ENCODE results near the gene SGPP2. TPM values are rescaled to one million over a fixed set of nuclear protein-coding genes. Genes with fewer than 3 reads are reported as not detected.
"Not testable (repeated sequence)": the region's sequence is repeated elsewhere in the genome, so short reads cannot be mapped to it uniquely, and the experiment has no call there.

The SGPP2 gene, protein sequence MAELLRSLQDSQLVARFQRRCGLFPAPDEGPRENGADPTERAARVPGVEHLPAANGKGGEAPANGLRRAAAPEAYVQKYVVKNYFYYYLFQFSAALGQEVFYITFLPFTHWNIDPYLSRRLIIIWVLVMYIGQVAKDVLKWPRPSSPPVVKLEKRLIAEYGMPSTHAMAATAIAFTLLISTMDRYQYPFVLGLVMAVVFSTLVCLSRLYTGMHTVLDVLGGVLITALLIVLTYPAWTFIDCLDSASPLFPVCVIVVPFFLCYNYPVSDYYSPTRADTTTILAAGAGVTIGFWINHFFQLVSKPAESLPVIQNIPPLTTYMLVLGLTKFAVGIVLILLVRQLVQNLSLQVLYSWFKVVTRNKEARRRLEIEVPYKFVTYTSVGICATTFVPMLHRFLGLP
- total RNA-seq: not detected
- long read RNA-seq: 0 reads

DNA sequence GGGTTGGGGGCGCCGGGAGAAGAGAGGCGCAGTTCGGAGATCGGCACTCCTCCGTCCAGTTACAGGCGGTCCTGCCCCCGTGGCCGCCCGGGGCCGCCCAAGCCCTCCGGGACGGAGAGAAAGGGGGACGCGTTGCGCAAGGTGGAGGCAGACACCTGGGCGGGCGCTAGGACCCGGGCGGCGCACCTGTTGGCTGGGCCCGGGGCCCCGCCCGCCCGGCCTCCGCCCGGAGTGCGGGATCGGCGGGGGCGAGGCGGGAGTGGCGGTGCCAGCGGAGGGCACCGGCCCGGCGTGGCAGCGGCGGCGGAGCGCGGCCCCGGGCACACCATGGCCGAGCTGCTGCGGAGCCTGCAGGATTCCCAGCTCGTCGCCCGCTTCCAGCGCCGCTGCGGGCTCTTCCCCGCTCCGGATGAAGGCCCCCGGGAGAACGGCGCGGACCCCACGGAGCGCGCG, at the start of gene SGPP2:
SGPP2 (plus strand) TSS at position 268 of the 453 bp plus-strand sequence; CDS start at position 328, 60 bp downstream.
- DNase-seq (ENCODE audit: low spot score): no peak

DNA sequence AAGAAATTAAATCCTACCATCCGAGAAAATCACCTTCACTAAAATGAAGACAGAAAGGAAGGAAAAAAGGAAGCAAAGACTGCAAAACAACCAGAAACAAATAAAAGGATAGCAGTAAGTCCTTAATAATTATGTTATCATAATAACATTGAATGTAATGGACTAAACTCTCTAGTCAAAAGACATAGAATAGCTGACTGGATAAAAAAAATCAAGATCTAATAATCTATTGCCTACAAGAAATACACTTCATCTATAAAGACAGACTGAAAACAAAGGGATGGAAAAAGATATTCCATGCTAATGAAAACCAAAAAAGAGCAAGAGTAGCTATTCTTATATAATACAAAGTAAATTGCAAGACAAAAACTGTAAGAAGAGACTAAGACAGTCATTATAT, 48.5 kb upstream of the SGPP2 start:
- no peak for DNase-seq (ENCODE audit: low spot score)

DNA sequence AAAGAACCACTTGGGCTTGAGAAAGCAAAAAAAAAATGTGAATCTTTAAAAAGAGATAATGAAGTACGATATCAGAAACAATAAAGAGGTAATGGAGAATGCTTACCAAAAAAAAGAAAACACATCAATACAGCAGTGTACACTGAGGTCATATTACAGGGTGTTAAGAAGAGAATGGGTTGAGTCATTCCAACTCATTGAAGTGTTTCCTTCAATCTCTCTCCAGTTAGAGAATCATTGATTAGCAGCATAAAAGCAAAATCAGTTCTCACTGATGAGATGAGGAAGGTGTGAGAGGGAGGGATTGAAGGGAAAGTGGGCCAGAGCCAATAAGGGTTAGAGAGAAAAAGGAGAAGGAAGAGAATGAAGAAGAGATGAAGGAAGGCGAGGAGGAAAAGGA, 43.9 kb upstream of the SGPP2 start:
- DNase-seq (ENCODE audit: low spot score): no peak

DNA sequence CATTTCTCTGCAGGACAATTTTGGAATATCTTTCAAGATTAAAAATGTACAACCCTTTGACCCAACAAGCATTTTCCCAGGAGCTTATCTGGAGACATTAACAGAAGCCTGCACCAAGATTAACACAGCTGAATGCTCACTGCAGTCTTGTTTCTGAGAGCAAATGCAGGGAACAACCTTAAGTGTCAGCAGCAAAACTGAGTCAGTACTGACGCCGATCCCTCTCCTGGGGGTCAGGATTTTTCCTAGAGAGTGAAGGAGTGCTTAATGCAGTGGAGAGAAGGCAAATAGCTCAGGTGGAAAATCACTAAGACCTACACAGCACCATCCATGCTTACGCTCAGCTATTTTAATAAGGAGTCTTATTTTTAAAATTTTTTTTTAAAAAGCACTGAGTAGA, 42.8 kb upstream of the SGPP2 start:
- DNase-seq (ENCODE audit: low spot score): no peak

DNA sequence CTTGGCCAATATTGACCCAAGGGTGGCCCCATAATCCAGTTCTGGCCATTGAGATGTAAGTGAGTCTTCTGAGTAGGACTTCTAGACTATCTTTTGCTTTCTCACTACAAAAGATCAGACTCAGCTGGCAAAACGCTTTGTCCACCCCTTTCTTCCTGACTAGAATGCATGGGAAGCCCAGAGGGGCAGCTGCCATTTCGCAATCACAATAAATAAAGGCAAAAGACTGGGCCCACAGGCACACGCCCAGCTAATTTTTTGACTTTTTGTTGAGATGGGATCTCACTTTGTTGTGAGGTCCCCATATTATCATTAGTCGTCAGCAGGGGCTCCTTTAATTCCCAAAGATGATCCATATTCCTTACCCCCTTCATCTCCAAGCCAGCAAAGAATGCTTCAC, 41.1 kb upstream of the SGPP2 start:
- DNase-seq (ENCODE audit: low spot score): no peak

DNA sequence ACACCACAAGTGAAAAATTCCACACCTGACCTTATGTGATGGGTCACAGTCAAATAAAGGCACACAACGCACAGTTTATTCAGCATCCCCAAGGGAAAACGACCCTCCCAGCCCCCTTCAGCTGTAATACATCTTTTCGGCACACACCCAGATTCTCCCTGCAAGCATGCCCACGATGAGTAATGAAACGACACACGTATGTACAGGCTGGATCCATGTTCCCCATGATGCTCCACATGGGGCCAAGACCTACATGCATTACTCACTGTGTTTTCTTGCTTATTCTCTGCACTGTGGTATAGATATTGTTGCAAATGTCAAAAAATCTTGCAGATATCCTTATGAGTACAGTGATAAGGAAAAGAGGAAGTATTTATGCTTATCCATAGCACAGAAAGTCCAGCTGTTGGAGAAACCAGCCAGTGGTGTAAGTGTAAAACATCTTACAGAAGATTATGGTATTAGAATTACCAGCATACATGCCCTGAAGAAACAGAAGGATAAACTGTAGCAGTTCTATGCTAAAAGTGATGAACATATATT, 32.5 kb upstream of the SGPP2 start:
- no peak for DNase-seq (ENCODE audit: low spot score)

GRCh38 chr2:222393733-222394267, 30.5 kb upstream of the SGPP2 start:
- DNase-seq (ENCODE audit: low spot score): no peak

DNA sequence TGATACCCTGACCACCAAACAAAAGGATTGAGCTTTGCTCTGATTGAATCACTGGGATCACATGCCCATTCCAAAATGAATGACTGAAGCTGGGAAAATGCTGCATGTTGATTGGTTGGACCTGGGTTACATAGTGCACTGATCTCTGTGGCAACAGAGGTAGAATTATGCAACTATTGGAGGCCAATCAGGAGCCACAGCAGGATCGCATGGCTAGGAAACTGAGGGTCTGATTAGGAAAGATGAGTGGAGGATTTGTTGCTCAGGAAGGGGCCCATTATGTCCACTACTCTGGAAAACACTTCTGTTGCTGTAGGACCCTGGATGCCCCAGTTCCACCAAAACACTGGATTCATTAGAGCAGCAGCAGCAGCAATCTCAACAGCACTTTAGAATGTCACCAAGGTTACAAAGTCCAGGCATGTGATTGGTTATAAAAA, 25.9 kb upstream of the SGPP2 start:
- DNase-seq (ENCODE audit: low spot score): no peak

GRCh38 chr2:222399038-222399783, 25.1 kb upstream of the SGPP2 start:
- DNase-seq (ENCODE audit: low spot score): no peak

DNA sequence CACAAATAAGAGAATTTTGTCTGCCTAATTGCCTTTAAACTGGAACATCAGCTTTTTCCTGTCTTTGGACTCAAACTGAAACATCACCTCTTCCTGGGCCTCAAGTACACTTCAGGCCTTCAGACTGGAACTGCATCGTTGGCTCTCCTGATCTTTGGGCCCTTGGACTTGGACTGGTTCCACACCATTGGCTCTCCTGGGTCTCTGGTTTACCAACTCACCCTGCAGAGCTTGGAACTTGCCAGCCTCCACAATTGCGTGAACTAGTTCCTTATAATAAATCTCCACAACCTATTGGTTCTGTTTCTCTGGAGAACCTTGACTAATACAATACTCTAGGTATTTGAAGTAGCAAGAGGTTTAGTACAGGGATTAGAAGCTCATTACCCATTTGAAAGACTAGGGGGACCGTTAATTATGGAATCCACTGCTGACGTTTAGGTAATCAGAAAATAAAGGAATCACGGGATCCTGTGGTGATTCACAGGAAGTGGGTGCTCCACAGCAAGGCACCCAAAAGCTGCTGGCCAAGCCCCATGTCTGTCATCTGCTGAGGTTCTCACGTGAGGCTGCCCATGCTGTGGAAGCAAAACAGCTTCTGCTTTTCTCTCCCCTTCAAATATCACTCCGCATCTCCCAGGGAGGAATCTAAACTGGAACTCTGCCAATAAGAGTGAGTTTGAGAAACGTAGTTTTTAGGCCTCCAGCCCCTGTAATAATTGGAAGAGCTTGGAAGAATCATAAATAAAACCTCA, 20.0 kb upstream of the SGPP2 start:
- no peak for DNase-seq (ENCODE audit: low spot score)

- DNase-seq (ENCODE audit: low spot score): no peak
These were observed 15.7 kb upstream of the SGPP2 start for GRCh38 chr2:222408684-222409083.

DNA sequence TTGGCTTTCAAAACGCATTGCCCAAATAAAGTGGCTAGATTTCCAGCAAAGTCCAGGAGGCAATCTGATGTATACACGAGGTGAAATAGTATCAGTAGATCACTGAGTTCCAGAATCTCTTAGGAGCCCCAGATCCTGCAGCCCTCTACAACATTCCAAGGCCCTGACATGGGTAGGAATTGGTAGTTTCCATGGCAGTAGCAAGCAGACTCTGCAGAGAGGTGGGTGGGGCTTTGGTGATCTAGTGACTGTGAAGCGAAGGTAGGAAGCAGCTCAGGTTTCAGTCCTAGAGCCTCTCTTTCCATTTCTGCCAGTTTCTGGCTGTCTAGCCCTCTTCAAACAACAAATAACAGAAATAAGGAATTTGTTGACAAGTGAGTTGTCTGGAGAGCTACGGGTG, 13.8 kb upstream of the SGPP2 start:
- DNase-seq (ENCODE audit: low spot score): no peak

DNA sequence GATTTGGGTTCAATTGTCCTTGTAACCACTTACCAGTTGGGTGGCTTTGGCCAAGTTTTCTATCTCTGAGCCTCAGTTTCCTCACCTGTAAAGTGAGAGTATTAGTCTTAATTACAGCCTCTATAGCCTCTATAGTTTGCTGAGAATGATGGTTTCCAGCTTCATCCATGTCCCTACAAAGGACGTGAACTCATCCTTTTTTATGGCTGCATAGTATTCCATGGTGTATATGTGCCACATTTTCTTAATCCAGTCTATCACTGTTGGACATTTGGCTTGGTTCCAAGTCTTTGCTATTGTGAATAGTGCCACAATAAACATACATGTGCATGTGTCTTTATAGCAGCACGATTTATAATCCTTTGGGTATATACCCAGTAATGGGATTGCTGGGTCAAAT, 12.0 kb upstream of the SGPP2 start:
- not testable (repeated sequence) for DNase-seq (ENCODE audit: low spot score)

DNA sequence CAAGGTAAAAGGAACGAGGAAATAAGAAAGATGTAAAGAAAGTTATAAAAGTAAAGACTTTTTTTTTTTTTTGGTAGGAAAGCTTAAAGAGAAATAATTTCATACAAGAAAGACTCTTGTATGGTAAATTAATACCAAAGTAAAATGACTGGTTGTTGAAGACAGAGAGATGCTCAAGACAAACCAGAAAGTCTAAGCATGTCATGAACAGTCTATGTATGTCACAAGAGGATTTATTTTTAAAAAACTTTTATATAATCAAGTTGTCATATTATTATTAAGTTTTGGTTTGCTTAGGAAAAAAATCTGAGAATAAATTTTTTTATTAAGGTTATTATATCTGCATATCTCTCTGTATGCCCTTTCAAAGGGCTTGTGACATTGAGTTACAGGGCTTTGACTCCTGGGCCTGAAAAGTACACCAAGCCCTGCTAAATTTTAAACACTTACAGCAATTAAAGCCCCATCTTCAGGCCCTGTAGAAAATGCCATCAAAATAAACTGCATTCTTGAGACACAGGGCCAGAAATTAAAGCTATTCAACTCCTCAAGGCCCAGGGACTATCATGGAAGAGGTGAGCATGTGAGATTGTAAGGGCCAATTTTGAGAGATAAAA, 10.9 kb upstream of the SGPP2 start:
- DNase-seq (ENCODE audit: low spot score): no peak

DNA sequence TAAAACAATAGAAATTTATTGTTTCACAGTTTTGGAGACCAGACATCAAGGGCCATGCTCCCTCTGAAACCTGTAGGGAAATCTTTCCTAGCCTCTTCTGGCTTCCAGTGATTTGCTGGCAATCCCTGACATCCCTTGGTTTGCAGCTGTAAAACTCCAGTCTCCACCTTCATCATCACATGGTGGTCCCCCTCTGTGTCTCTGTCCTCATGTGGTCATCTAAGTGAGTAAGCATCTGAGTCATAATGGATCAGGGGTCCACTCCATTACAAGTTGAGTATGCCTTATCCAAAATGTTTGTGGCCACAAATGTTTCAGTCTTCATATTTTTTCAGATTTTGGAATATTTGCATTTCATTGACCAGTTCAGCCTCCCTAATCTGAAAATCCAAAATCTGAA, 5.6 kb upstream of the SGPP2 start:
- DNase-seq (ENCODE audit: low spot score): no peak

DNA sequence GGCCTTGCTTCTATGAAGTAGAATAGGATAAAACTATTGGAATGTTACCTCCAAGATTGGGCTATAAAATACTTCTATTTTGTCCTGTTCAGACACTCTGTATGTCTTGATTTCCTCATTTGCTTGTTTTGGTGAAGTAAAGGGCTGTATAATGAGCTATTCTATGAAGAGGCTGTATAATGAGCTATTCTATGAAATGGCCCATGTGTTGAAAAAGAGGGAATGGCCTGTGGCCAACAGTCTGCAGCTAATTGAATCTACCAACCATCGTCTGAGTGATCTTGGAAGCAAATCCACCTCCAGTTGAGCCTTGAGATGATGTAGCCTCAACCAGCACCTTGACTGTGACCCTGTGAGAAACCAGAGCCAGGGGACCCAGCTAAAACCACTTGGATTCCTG, 3.8 kb upstream of the SGPP2 start:
- no peak for DNase-seq (ENCODE audit: low spot score)

- DNase-seq (ENCODE audit: low spot score): no peak
These were observed 2.7 kb upstream of the SGPP2 start for GRCh38 chr2:222421626-222422025.

DNA sequence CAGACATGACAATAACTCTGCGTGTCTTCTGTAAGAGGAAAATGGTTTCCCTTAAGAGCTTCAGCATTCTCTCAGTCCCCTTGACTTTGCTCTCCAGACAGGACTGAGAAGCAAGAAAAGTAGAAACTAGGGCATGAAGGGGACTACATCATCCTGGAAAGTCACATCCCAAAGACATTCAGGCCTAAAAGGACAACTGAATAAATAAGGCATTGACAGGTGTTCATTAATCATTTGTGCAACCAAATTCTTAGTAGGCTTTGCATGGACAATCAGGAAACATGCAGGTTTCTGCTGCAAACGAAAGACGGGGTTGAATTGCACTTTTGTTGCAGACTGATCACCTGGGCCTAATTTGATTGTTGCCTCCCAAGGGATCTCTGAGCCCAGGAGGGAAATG, 1.2 kb upstream of the SGPP2 start:
- no peak for DNase-seq (ENCODE audit: low spot score)

DNA sequence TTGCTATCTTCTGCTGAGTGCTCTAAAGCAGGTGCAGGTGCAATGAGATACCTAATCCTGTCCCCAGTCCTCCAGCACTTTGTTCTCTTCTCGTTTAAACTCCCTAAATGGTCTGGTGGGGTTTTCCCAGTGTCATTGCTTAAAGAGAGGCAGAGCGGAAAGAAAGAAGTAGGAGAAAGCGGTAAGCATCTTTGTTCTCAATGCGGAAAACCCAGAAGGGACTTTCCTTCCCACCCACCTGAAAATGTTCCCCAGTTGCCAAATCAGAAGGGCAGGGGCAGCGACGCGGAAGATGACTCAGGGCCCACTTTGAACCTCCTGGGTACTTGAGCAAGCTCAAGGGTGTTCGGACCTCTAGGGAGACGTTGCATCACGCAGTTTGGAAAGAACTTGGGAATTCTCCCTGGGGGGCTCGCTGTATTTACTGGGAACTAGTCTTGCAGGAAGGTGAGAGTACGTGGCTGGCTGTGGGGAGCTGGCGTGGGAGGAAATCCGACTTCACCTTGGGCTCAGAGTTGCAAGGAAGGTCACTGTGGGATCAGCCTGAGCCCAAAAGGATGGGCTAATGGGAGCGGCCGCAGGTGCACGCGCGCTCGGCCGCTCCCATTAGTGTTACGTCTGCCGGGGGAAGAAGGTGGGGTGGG, 589 bp upstream of the SGPP2 start:
- DNase-seq (ENCODE audit: low spot score): no peak
